Glutamatergic neuron (in vitro differentiated cells): Measurements from ENCODE around the gene DRG2. TPM values are rescaled to one million over a fixed set of nuclear protein-coding genes. Genes with fewer than 3 reads are reported as not detected.

Experiments
- DNase-seq: peaks from one replicate; pipeline ENCODE4 v3.0.0; 2022
- H3K27ac Mint-ChIP-seq: one replicate; pipeline ENCODE4 v1.8.0; 2020; ENCODE audit warnings: mild to moderate bottlenecking, mixed read lengths, inconsistent platforms; ENCODE audit not compliant: unreplicated experiment
- H3K27me3 Mint-ChIP-seq: one replicate; pipeline ENCODE4 v1.8.0; 2020; ENCODE audit warnings: mild to moderate bottlenecking, moderate library complexity, mixed read lengths, inconsistent platforms; ENCODE audit not compliant: unreplicated experiment
- H3K36me3 Mint-ChIP-seq: one replicate; pipeline ENCODE4 v1.8.0; 2020; ENCODE audit warnings: mild to moderate bottlenecking, mixed read lengths, inconsistent platforms; ENCODE audit not compliant: unreplicated experiment
- H3K4me1 Mint-ChIP-seq: one replicate; pipeline ENCODE4 v1.8.0; 2020; ENCODE audit warnings: mild to moderate bottlenecking, low read depth, mixed read lengths, inconsistent platforms; ENCODE audit not compliant: unreplicated experiment
- H3K4me3 Mint-ChIP-seq: one replicate; pipeline ENCODE4 v1.8.0; 2020; ENCODE audit warnings: mild to moderate bottlenecking, mixed read lengths, inconsistent platforms; ENCODE audit not compliant: unreplicated experiment
- H3K9me3 Mint-ChIP-seq: one replicate; pipeline ENCODE4 v1.8.0; 2020; ENCODE audit warnings: mild to moderate bottlenecking, moderate library complexity, mixed read lengths, inconsistent platforms; ENCODE audit not compliant: unreplicated experiment
- total RNA-seq: library from RNA; stranded (reverse); fragmentation: NEBNext Ultra II Directional; extraction: Animal tissue kit (Norgen Biotek cat#: 25700); gene quantifications from one replicate; pipeline ENCODE4 v1.2.1, GENCODE V29; 2021; ENCODE audit not compliant: unreplicated experiment
- TF ChIP-seq, protein P1 (sequence below): fragments of 200-600 bp; sonication (generic); IDR thresholded peaks from one replicate; pipeline ENCODE4 v1.5.0; 2021; ENCODE audit not compliant: partially characterized antibody, unreplicated experiment

Gene DRG2
- total RNA-seq, 1 donor from 2014 or later, result 37.1 TPM

DNA sequence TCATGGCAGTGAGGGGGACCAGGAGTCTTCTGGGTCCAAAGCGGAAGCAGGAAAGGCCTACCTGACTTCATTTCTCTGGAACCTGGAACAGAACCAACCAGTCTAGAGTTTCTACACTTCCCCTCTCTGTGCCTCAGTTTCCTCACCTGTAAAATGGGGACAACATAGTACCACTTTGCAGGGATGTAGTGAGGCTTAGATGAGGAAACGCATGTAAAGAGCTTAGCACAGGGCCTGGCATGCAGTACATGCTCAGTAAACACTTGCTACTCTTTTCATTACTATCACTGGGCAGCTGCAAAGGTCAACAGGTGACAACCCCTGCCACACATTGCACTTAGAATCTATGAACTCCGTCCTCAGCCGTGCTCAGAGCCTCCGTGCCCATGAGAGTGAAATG, 45.0 kb downstream of the DRG2 start:
- Mint-ChIP-seq H3K27ac (no peak overlapping the region), H3K27me3 (peaks cover 4% of the 10 kb centered on the region), H3K4me3 (no peak overlapping the region), H3K4me1 (peaks cover 6% of the 10 kb centered on the region), H3K9me3 (no peaks in the 10 kb centered on the region), H3K36me3 (no peaks in the 10 kb centered on the region)
- no peak for DNase-seq
- TF ChIP-seq, protein P1, sequence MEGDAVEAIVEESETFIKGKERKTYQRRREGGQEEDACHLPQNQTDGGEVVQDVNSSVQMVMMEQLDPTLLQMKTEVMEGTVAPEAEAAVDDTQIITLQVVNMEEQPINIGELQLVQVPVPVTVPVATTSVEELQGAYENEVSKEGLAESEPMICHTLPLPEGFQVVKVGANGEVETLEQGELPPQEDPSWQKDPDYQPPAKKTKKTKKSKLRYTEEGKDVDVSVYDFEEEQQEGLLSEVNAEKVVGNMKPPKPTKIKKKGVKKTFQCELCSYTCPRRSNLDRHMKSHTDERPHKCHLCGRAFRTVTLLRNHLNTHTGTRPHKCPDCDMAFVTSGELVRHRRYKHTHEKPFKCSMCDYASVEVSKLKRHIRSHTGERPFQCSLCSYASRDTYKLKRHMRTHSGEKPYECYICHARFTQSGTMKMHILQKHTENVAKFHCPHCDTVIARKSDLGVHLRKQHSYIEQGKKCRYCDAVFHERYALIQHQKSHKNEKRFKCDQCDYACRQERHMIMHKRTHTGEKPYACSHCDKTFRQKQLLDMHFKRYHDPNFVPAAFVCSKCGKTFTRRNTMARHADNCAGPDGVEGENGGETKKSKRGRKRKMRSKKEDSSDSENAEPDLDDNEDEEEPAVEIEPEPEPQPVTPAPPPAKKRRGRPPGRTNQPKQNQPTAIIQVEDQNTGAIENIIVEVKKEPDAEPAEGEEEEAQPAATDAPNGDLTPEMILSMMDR, result no peak

DNA sequence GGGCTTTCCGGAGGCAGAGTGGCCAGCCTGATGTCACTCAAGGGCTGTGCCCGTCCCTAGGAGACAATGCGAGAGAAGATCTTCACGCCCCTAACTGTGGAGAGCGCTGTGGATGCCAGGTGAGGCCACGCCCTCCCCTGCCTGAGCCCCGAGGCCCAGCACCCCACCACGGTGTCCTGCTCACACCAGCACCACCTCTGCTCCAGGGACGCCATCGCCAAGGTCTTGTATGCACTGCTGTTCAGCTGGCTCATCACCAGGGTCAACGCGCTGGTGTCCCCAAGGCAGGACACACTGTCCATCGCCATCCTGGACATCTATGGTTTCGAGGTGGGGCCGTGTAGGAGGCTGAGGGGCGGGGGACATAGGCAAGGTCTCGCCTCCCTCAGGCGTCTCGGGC, 48.6 kb downstream of the DRG2 start:
- Mint-ChIP-seq H3K4me3 (no peak overlapping the region), H3K36me3 (no peaks in the 10 kb centered on the region), H3K27me3 (peaks cover 4% of the 10 kb centered on the region), H3K27ac (no peak overlapping the region), H3K4me1 (peaks cover 6% of the 10 kb centered on the region), H3K9me3 (peaks cover 2% of the 10 kb centered on the region)
- TF ChIP-seq, protein P1, result no peak
- no peak for DNase-seq

DNA sequence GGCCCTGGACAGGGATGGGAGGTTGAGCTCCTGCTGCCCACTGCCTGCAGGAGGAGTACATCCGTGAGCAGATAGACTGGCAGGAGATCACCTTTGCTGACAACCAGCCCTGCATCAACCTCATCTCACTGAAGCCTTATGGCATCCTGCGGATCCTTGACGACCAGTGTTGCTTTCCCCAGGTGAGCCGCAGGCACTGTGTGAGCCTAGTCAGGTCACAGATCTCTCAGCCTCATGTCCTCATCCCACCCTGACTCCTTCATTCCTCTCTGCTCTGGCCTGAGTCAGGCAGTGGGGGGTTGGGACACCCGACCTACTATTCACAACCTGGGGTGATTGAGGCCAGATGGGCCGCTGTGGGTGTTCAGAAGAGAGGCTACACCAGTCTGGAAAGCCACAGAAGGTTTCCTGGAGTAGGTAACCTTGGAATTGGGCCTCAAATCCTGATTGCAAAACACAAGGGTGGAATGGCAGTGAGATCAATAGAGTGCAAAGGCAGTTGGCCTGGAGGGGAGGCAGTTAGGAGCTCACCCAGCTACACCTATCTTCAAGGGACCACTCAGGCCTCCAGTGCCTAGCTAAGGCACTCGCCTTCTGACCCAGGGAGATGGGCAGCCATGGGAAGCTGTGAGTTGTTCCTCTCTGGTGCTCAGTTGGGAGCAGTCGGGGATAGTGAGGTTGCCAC, 50.5 kb downstream of the DRG2 start:
- no peak overlapping the region for H3K4me3 Mint-ChIP-seq
- H3K27ac Mint-ChIP-seq, result no peak overlapping the region
- H3K36me3 Mint-ChIP-seq, result no peaks in the 10 kb centered on the region
- H3K9me3 Mint-ChIP-seq, result peaks cover 2% of the 10 kb centered on the region
- peaks cover 6% of the 10 kb centered on the region for H3K4me1 Mint-ChIP-seq
- peaks cover 4% of the 10 kb centered on the region for H3K27me3 Mint-ChIP-seq
- TF ChIP-seq, protein P1, result no peak
- no peak for DNase-seq

DNA sequence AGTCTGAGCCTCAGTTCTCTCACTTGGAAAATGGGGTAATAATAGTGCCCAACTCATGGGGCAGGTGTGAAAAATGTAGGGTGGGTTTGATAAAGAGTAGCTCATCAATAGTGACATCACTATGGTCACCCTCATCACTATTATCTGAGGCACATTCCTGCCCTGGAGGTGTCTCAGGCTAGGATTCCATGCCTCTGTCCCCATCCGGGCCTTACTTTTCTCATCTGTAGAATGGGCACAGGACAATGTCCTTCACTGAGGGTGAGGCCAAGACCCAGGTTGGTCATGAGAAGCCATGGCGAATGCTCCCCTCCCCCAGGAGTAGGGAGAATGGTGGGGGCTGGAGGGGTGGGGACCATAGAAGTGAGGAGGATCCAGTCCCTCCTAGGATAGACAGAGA, 51.3 kb downstream of the DRG2 start:
- Mint-ChIP-seq H3K27me3 (peaks cover 4% of the 10 kb centered on the region), H3K36me3 (no peaks in the 10 kb centered on the region)
- no peak for DNase-seq

DNA sequence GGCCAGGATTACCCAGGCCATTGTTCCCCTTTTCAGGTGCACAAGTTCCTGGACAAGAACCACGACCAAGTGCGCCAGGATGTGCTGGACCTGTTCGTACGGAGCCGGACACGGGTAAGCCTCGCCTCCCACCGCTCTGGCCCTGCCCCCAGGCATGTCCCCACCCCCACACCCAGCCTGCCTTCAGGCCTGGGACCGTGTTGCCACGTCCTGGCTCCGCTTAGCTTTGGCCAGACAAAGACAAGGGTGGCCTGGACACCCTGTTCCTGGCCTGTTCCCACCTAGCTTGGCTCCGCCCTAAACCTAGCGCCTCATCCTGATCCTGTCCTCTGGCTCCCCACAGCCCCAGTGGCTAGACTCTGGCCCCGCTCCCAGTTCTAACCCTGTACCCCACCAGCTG, 51.8 kb downstream of the DRG2 start:
- H3K4me1 Mint-ChIP-seq, result peaks cover 6% of the 10 kb centered on the region
- DNase-seq, result no peak
- no peaks in the 10 kb centered on the region for H3K36me3 Mint-ChIP-seq
- TF ChIP-seq, protein P1, result no peak
- no peak overlapping the region for H3K4me3 Mint-ChIP-seq
- peaks cover 2% of the 10 kb centered on the region for H3K9me3 Mint-ChIP-seq
- H3K27me3 Mint-ChIP-seq, result peaks cover 4% of the 10 kb centered on the region
- no peak overlapping the region for H3K27ac Mint-ChIP-seq

More for the DNA sequence above, 51.3 kb downstream of the DRG2 start:
- peaks cover 6% of the 10 kb centered on the region for H3K4me1 Mint-ChIP-seq
- no peak overlapping the region for H3K4me3 Mint-ChIP-seq
- H3K9me3 Mint-ChIP-seq, result peaks cover 2% of the 10 kb centered on the region
- TF ChIP-seq, protein P1, result no peak
- H3K27ac Mint-ChIP-seq, result no peak overlapping the region
